Activated gamma-delta T cell (primary cell): ENCODE data around the gene SORCS2.

Experiments
- DNase-seq: peaks from one replicate; lab custom pipeline; 2025; lab: John Stamatoyannopoulos, UW

SORCS2 gene

DNA sequence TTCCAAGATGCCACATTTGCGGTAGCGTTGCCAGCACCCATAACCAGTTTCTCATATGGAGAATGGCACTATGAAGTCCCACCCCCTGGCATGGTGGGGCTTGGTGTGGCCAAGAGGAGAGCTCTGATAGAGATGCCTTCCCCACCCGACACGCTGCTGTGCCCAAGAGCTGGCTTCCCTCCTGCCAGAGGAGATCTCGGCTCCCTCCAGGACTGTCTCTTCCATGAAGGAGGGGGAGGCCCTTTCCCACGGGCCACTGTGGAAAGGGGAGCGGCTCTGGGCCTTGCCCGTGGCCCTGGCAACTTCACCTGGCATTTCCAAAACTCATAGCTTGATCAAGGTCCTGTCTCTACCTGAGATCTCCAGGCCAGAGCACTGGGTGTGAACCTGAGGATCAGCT lies 459.7 kb downstream of the SORCS2 start:
- DNase-seq, result no peak

DNA sequence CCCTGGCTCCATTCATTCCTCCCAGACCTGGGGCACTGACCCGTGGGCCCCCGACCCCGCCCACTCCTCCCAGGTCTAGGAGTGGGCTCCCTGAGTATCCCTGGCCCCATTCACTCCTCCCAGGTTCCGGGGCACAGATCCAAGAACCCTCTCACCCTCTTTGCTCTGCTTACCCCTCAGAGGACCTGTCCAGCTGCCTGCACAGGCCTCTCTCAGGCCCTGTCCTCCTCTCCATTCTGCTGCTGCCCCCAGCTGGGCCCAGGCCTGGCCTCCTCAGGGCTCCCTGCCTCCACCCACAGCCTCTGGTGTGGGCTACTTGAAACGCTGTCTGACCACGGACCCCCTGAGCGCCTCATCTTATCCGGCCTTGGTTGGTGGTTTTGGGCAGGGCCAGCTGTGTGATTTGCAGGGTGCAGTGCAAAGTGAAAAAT lies 460.1 kb downstream of the SORCS2 start:
- DNase-seq, result no peak

DNA sequence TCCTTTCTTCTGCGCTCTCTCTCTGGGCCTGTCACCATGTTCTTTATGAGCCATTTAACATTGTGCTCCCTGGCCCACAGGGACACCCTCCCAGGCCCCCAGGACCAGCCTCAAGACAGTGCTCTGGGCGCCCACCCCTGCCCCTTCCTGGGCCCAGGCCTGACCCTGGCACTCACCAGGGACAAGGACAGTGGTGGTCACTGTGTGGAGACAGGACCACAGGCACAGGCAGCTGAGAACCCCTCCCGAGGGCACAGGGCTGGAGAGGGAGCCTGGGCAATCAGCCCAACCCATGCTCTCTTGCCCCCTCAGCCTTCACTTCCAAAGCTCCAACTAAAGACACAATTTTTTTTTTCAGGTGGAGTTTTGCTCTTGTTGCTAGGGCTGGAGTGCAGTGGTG lies 460.6 kb downstream of the SORCS2 start:
- no peak for DNase-seq

DNA sequence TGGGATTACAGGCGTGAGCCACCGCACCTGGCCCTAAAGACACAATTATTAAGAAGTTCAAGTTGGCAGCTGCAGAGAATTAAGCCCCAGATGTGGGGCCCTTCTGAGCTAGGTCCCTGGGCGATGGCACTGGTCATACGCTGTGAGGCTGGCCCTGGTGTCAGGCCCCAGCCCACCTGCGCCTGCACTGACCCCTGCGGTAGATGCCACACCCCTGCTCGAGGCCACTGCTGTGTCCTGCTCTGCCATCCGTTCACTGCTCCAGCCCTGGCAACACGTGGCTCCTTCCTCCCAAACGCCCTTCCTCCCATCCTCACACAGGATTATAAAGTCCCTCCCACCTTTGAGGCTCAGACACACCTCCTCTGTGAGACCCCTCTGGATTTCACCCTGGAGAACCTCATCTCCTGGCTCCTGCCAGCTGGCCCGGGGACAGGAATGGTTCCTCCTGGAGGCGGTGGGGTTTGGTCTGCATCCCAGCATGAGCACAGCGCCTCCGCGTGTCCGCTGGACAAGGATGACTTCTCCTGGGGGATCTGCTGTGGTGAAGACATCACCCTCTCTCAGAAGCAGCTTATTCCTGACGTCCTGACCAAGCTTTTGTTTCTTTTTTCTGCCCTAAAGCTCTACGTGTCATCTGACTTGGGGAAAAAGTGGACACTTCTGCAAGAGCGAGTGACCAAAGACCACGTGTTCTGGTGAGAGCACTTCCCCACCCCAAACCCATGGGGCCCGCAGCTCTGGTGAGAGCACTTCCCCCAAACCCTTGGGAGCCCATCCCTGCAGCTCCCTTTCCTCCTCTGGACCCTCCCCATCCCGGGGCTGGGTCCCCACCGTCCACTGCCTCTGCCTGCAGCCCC lies 461.4 kb downstream of the SORCS2 start:
- DNase-seq, result no peak

DNA sequence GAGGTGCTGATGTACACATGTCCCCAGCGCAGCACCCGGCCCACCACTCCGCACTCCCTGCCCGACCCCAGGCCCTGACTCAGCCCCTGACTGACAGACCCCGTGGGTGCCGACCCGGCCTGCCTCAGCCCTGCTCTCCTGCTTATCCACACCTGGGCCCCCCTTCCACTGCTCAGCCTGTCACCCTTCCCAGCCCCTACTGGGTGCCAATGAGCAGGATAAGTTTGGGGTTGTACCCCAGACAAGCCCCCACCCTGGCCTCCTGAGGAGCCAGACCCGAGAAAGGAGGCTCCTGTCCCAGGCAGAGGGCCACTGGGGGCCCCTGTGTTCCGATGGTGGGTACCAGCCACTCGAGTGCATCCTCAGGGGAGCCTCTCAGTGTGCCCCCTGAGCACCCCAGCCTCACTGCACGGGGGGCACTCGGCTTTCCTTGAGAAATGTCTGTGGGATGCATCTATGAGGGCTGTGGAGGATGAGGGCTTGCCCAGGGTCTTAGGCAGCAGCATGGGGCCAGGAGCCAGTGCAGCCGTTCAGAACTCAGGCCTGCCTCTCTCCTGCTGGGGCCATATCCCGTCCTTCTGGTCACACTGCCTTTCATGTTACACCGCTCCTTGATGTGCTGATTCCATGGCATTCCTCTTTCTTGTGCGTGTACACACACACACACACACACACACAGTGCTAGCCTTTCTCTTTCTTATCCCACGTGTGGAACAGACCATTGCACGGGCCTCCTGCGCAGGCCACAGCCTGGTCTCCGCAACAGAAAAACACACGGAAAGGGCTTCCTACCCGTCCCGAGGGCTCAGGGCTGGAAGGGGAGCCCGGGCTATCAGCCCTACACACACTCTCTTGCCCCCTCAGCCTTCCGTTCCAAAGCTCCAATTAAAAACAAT lies 462.5 kb downstream of the SORCS2 start:
- no peak for DNase-seq

DNA sequence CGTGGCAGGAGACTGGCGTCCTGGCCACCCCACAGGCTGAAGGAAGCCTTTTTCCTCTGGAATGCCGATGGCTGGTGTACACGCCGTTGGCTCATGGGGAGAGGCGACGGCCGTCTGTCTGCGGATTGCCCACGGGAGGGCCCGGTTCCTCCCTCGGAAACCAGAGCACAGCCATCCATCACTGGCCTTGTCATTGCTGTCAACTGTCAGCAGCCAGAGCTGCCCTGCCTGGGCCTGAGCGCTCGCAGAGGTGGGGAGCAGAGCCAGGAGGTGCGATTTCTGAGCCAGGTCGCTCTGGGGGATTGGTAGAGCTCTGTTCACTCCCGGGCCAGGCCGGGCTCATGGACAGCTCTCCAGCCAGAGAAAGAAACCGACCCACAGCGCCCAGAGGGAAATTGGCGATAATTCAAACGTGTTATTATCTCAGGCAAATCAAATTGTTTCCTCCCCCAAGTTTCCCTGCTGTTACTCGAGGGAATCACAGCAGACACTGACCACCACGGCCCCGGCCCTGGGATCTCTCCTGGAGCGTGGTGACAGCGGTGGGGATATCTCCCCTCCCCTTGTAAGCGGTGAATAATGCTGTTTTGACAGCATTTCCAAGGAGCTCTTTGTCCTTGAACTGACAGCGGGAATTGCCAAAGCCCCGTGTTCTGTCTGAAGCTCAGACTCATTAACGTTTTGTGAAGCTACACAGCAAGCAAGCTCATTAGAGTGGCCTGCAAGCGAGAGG lies 463.3 kb downstream of the SORCS2 start:
- DNase-seq, result no peak

DNA sequence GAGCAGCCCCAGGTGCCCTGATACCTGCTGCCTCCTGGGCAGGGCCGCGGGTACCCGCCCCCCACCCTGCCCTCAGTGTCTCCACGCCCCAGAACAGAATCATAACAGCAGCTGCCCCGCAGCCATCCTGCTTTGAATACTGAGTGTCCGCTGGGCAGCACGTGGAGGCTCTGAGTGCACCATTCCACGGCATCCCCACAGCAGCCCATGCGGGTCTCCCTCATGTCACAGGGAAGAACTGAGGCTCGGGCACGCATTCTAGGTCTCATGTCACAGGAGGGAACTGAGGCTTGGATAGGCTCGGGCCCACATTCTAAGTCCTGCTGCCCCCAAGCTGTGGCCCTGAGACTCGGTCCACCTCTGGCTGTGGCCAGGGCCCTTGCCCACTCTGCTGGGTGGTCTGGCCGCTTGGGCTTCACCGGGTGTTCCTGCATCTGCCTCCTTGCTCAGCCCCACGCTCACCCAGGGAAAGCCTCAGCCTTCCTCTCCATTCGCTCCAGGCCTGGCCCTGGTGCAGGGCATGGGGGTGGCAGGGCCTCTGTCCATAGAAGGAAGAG lies 464.0 kb downstream of the SORCS2 start:
- no peak for DNase-seq

DNA sequence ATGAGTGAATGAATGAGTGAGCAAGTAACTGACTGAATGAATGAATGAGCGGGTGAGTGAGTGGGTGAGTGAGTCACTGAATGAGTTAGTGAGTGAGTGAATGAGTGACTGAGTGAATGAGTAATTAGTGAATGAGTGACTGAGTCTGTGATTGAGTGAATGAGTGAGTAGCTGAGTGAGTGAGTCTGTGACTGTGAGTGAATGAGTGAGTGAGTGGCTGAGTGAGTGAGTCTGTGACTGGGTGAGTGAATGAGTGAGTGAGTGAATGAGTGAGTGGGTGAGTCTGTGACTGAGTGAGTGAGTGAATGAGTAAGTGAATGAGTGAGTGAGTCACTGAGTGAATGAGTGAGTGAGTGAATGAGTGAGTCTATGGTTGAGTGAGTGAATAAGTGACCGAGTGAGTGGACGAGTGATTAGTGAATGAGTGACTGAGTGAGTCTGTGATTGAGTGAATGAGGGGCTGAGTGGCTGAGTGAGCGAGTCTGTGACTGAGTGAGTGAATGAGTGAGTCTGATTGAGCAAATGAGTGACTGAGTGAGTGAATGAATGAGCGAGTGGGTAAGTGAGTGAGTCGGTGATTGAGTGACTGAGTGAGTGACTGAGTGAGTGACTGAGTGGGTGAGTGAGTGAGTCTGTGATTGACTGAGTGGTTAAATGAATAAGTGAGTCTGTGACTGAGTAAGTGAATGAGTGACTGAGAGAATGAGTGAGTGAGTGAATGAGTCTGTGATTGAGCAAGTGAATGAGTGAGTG lies 465.4 kb downstream of the SORCS2 start:
- no peak for DNase-seq

DNA sequence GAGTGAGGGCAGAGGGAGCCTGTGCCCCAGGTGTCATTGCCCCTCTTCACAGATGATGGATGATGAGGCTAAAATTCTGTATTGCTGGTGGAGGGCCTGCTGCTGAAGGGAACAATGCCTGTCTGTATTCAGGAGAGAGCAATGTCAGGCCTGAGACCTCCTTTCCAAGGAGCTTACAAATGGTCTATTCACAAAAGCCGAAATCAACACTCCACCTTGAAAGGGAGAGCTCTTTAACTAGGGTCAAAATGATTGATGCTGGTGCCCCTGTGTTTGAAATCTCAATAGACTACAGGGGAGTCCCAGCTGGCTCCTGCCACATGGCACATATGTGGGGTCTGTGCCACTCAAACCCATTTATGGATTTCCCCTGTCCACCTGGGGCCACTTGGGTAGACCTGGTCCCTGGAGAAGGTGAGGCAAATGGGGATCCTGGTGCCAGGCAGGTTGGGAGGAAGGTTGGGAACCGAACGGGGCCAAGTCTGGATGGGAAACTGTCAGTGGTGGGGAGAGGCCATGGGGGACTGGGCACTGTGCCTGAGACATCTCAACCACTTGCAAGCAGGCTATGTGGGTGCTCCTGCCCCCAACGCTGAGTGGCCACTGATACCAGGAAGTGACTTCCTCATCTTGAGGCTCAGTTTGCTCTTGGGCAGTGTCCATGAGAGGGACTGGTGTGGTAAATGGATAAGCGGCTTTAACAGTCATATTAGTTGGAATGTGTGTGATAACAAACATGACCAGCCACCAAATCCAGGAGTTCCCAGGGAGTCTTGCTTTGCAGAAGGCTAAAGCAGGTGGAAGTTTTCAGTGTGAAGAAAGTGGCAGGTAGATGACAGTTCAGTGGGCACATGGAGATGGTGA lies 466.2 kb downstream of the SORCS2 start:
- no peak for DNase-seq

DNA sequence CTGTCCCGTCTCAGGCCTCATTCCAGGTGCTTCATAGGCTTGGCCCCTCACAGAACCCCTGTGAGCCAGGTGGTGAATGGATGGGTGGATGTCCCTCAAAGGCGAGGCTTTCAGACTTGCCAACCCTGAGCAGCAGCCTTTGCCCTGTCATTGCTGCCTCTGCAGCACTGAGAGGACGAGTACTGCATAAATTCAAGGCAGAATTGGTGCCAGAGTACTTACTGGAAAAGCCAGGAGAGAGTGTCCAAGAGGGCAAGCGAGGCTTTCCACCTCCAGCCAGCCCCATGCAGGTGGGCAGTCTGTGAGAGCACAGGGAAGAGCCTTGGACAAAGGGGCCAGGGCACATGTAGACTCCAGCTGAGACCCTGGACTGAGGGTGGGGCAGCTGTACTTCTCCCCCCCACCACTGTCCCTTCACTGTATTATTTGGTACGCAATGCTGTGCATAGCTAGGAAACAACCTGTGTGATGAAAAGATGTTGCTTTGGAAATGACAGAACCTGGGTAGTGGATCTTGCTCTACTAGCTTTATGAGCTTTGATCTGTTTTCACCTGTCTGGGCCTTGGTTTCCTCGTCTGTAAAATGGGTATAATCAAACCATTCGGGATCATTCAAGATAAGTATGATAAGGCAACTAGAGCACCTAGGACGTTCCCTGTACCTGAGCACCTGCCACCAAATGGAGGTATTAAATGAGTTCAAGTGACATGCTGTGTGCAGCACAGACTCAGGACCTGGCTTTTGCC lies 467.3 kb downstream of the SORCS2 start:
- no peak for DNase-seq

DNA sequence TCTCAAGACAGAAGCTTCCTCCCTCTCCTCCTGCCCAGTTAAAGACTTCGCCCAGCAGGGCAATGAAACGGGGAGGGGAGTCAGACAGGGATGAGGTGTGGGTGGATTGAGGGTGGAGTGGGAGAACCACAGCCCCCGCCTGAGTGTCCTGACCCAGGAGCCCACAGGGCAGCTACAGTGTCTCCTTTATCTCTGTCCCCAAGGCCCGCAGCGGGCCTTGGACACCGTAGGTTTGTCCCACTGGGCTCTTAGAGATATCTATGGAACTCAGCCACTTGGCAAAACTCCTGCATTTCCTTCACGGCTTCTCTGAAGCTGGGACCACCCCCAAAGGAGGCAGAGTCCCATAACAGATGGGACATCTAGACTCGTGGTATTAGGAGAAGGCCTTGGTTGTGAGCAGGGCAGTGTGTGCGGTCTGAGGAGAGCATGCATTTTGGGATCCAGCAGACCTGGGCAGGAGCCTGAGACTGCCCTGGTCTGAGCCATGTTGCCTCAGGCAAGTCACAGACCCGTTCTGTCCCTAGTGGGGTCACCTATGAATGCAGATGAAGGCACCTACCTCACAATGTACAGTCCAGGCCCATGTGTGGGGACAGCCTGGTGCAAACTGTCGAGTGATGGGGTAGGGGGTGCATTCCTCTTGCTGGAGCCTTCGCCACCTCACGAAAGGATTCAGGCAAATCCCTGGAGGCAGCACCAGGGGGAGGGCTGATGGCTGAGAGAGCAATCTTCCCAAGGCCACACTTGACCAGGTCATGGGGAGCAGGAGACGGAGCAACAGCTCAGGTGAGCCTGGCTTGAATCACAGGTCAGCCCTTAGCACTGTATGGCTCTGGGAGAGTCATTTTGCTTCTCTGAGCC lies 468.1 kb downstream of the SORCS2 start:
- no peak for DNase-seq

DNA sequence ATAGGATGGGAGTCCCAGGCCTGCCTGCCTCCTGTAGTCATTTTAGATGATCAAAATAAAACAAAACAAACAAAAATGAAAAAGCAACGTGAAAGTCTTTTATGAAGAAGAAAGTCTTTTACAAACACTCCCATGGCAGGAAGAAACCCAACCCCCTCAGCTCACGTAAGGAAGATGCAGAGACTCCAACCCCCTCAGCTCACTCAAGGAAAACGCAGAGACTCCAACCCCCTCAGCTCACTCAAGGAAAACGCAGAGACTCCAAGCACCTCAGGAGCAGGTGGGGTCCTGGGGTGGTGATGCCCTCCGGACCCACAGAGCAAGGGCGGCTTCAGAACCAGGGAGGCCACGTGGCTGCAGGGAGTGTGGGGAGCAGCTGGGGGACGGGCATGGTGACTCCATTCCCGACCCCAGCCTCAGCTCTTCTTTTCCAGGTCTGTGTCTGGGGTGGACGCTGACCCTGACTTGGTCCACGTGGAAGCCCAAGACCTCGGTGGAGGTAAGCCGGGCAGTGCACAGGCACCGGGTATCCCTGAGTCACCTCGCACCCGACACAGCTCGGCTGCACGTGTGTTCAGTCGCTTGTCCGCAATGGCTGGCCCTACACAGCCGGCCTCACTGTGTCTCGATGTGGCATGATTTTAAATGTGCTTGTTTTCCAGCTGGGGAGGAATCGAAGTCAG lies 468.9 kb downstream of the SORCS2 start:
- no peak for DNase-seq

DNA sequence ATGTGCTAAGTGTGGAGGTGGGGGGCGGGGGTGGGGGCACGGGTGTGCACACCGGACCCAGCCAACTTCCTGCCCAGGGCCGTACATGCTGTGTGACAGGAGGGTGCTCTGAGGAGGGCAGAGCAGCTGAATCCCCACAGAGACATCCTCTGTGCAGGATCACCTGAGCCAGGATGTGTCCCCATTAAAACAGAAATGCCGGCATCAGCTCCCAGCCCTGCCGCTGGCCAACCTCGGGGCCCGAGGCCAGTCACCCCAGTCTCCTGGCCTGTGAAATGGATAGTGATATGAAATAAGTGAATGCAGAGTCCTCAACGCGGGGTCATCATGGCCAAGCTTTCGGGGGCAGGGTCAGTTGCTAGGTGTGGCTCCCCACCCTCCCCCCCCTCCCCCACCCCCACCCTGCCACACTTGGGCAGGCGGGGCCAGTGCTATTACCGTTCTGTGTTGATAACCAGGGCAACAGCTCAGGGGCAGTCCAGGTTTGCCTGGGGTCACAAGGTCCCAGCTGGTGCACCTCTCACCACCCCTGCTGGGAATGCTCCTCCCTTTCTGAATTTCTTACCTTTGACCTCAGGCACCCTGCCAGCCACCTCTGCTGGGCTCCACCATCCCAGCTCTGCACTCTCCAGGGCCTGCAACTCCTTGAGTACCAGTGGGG lies 469.6 kb downstream of the SORCS2 start:
- no peak for DNase-seq

DNA sequence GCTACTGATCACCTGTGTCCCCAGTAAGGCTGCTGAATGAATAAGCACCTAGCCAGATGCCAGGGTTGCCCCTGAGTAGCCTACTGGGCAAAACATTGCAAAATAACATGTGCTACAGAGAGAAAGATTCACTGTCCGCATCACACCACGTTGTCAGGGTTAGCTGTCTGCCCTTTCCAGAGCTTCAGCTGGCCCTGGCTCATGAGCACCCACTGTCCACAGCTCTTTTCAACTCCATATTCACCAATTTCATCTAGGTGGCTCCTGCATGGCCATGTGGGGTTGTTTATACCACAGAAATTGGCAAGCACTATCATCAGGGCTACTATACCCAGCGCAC lies 470.1 kb downstream of the SORCS2 start:
- no peak for DNase-seq

DNA sequence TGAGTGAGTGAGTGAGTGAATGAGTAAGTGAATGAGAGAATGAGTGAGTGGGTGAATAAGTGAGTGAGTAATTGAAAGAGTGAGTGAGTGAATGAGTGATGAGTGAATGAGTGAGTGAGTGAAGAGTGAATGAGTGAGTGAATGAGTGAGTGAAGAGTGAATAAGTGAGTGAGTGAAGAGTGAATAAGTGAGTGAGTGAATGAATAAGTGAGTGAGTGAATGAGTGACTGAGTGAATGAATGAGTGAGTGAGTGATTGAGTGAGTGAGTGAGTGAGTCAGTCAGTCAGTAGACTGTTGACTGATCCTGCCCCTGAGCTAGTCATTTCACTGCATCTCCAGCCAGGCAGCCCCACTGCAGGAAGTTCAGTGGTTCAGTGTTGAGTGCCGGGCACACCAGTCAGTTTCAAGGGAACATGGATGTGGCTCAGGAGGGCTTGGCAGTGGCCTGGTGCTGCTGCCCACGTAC lies 470.8 kb downstream of the SORCS2 start:
- no peak for DNase-seq

DNA sequence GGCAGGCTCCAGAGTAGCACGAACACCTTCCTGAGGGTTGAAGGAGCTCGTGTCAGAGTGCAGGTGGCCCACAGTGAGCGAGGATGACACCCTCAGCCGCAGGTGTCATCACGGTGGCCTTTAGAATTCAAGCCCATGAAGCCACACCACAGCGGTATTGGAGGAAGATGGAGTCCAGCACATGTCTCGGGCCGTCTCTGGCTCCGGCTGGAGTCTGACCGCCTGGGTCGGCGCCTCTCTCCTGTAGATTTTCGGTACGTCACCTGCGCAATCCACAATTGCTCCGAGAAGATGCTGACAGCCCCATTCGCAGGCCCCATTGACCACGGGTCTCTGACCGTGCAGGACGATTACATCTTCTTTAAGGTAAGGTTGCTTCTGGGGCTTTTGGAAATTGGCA lies 471.8 kb downstream of the SORCS2 start:
- no peak for DNase-seq

DNA sequence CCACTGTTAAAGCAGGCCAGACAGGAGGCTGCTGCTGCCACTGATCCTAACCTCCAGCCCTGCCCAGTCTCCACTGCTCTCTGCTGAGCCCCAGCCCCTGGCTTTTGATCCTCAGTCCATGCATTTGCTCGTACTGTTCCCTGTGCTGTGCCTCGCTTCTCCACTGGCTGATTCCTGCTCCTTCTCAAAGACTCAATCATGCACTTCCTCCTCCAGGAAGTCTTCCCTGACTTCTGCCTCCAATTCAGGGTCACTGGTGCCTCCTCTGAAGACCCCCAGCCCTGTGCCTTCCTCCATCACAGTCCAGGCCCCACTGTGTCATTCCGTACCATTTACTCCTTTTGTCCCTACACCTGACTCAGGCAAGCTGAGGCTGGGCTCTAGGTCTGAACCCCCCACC lies 473.0 kb downstream of the SORCS2 start:
- DNase-seq, result no peak
